Keratinocyte (primary cell): ENCODE results near the gene MAD1L1. TPM values are rescaled to one million over a fixed set of nuclear protein-coding genes. Genes with fewer than 3 reads are reported as not detected.

Experiments
- DNase-seq: peaks from one replicate; pipeline ENCODE4 v3.0.0-alpha.2; 2011; ENCODE audit warnings: low read depth, missing footprints, low spot score
- FAIRE-seq: peaks from 2 replicates; lab custom pipeline; 2011; peaks lifted over from hg19 to GRCh38; lab: Jason Lieb, UNC
- H2AFZ ChIP-seq: 2 replicates; pipeline ENCODE4 v1.6.0; 2012; ENCODE audit warnings: low read length, control low read depth, inconsistent platforms; ENCODE audit not compliant: control insufficient read depth
- H3K27ac ChIP-seq: 2 replicates; pipeline ENCODE4 v1.5.1; 2011; ENCODE audit warnings: low read length; ENCODE audit not compliant: control insufficient read depth, insufficient read depth
- H3K27me3 ChIP-seq: 3 replicates; pipeline ENCODE4 v1.6.0; 2011; ENCODE audit warnings: low read length; ENCODE audit not compliant: control insufficient read depth, insufficient read depth; ENCODE audit errors: extremely low read depth
- H3K36me3 ChIP-seq, 2 experiments: 2 replicates in 1 of 2; 3 replicates in 1 of 2; pipeline ENCODE4 v1.5.1; 2011; ENCODE audit warnings: low read length in 2 of 2, mild to moderate bottlenecking in 1 of 2; ENCODE audit not compliant: control insufficient read depth in 2 of 2, insufficient read depth in 2 of 2; ENCODE audit errors: extremely low read depth in 1 of 2
- H3K4me1 ChIP-seq: 3 replicates; pipeline ENCODE4 v1.5.1; 2011; ENCODE audit warnings: low read length; ENCODE audit not compliant: control insufficient read depth, insufficient read depth; ENCODE audit errors: extremely low read depth
- H3K4me2 ChIP-seq: 3 replicates; pipeline ENCODE4 v1.6.0; 2011; ENCODE audit warnings: low read depth, low read length; ENCODE audit not compliant: control insufficient read depth, insufficient read depth; ENCODE audit errors: extremely low read depth
- H3K4me3 ChIP-seq, 3 experiments: fragments of 200-600 bp in 1 of 3; sonication (generic) in 1 of 3; 2 replicates in 2 of 3; 3 replicates in 1 of 3; pipeline ENCODE4 v1.5.1; 2011 to 2016; ENCODE audit warnings: low read length in 3 of 3, mild to moderate bottlenecking in 3 of 3, control low read depth in 2 of 3, inconsistent platforms in 1 of 3, low read depth in 1 of 3, mixed read lengths in 1 of 3, mixed run types in 1 of 3, moderate library complexity in 1 of 3; ENCODE audit not compliant: control insufficient read depth in 2 of 3, insufficient read depth in 2 of 3; ENCODE audit errors: extremely low read depth in 1 of 3
- H3K79me2 ChIP-seq: 2 replicates; pipeline ENCODE4 v1.6.0; 2012; ENCODE audit warnings: low read length; ENCODE audit not compliant: control insufficient read depth, insufficient read depth
- H3K9ac ChIP-seq: 3 replicates; pipeline ENCODE4 v1.6.0; 2011; ENCODE audit warnings: low read length; ENCODE audit not compliant: control insufficient read depth, insufficient read depth; ENCODE audit errors: extremely low read depth
- H3K9me1 ChIP-seq: 3 replicates; pipeline ENCODE4 v1.6.0; 2011; ENCODE audit warnings: low read length; ENCODE audit not compliant: control insufficient read depth, insufficient read depth; ENCODE audit errors: extremely low read depth
- H3K9me3 ChIP-seq: 2 replicates; pipeline ENCODE4 v1.5.1; 2012; ENCODE audit warnings: low read depth, low read length; ENCODE audit not compliant: control insufficient read depth
- H4K20me1 ChIP-seq: 3 replicates; pipeline ENCODE4 v1.6.0; 2011; ENCODE audit warnings: low read length; ENCODE audit not compliant: control insufficient read depth, insufficient read depth; ENCODE audit errors: extremely low read depth
- CTCF ChIP-seq, 3 experiments: IDR thresholded peaks in 1 of 3; conservative IDR thresholded peaks in 1 of 3; optimal IDR thresholded peaks in 1 of 3; 2 replicates in 2 of 3; 3 replicates in 1 of 3; pipeline versions ENCODE3 to v1.5.1; 2011; ENCODE audit warnings: low read length in 3 of 3, mild to moderate bottlenecking in 3 of 3, moderate library complexity in 2 of 3, control low read depth in 1 of 3, inconsistent platforms in 1 of 3; ENCODE audit not compliant: insufficient read depth in 2 of 3; ENCODE audit errors: extremely low read depth in 1 of 3
- EZH2 ChIP-seq: IDR thresholded peaks from one replicate; pipeline ENCODE4 v1.6.1; 2012; ENCODE audit warnings: inconsistent platforms, mild to moderate bottlenecking, low read length, moderate library complexity
- dilution Hi-C: fragments of 300-500 bp; cut with MboI; formaldehyde crosslinking; loops from one replicate; pipeline ENCODE4 v1.7.0; 2020; ENCODE audit warnings: low sequenced_read_pairs; ENCODE audit not compliant: extremely low pct_ligation_motif_present
- polyA plus RNA-seq, 5 experiments: library from polyadenylated mRNA; depleted of rRNA in 3 of 5; stranded (reverse) in 3 of 5; stranded (forward) in 1 of 5; unstranded in 1 of 5; fragments of >200 nt; gene quantifications; 1 replicate in 1 of 5; 2 replicates in 3 of 5; 3 replicates in 1 of 5; pipeline versions ENCODE4 v1.2.1 to v1.2.3, GENCODE V29; 2011 to 2012; ENCODE audit warnings: missing spikeins in 2 of 5, low read depth in 1 of 5, low replicate concordance in 1 of 5

Gene MAD1L1
- polyA plus RNA-seq, 1 donor (not counting 4 experiments of a cell fraction or from before 2014, with no cell fraction given): 18.0 TPM

DNA sequence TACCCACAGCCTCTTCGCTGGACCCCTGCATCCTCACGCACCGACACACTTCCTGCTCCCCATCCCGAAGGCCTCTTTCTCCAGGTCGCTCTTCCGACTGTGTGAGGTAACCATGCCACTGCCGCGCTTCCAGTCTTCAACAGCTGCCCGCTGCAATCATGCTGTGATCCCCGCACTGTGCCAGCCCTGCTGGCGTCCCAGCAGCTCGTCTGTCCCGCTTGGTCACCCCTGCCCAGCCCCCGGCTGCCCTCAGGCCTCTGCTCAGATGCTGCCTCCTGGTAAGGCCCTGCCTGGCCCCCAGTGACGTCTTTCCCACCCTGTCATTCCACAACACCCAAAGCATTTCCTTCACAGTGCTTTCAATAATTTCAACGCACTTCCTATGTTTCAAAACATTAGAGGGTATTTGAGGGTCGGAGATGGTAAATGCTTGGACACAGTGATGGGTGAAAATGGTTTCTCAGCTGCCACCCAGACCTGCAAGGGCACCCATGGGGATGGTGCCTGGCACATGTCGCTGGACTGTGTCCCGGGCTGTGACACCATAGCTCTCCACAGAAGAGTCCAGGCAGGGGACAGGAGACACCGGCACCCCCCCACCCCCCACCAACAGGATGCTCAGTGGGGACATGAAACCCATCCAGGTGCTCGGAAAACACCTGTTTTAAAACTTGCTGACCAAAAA lies 125.2 kb downstream of the MAD1L1 start:
- Histone ChIP-seq H3K79me2 (no peaks in the 10 kb centered on the region), H3K9me3 (no peaks in the 10 kb centered on the region), H3K9me1 (peaks cover 3% of the 10 kb centered on the region), H3K27ac (no peak overlapping the region), H3K27me3 (no peaks in the 10 kb centered on the region), H2AFZ (no peak overlapping the region), H3K9ac (no peak overlapping the region), H4K20me1 (peaks cover 6% of the 10 kb centered on the region), H3K4me3 (no peak overlapping the region), H3K4me2 (no peak overlapping the region), H3K4me1 (peaks cover 26% of the 10 kb centered on the region), H3K36me3 (peaks cover 0 to 1% of the 10 kb centered on the region in 2 experiments)
- FAIRE-seq (no peak), DNase-seq (no peak)
- dilution Hi-C loops: no loop called here
- TF ChIP-seq CTCF (optimal IDR thresholded peaks at IDR 0.05 in 1 of 3, IDR thresholded peaks at IDR 0.05 in 1 of 3, conservative IDR thresholded peaks at IDR 0.05 in 1 of 3; ENCODE audit: extremely low read depth in 1 of 3, insufficient read depth in 2 of 3, low read length in 3 of 3) (no peak), EZH2 (no peak)

- Histone ChIP-seq H3K79me2 (peaks cover 4% of the 10 kb centered on the region), H3K9me1 (peaks cover 3% of the 10 kb centered on the region), H2AFZ (no peak overlapping the region), H3K4me2 (no peak overlapping the region), H3K27me3 (no peaks in the 10 kb centered on the region), H3K4me1 (peaks cover 26% of the 10 kb centered on the region), H3K4me3 (no peak overlapping the region), H3K9ac (no peak overlapping the region), H3K36me3 (peaks cover 0 to 1% of the 10 kb centered on the region in 2 experiments), H3K27ac (peak overlapping the region; percentile 22), H4K20me1 (peaks cover 6% of the 10 kb centered on the region), H3K9me3 (no peaks in the 10 kb centered on the region)
- TF ChIP-seq CTCF (optimal IDR thresholded peaks at IDR 0.05 in 1 of 3, IDR thresholded peaks at IDR 0.05 in 1 of 3, conservative IDR thresholded peaks at IDR 0.05 in 1 of 3; ENCODE audit: extremely low read depth in 1 of 3, insufficient read depth in 2 of 3, low read length in 3 of 3) (no peak), EZH2 (no peak)
- FAIRE-seq (peak; percentile 91), DNase-seq (peak; percentile 79)
- dilution Hi-C loops: no loop called here
Measured at GRCh38 chr7:2106924-2107323, 125.8 kb downstream of the MAD1L1 start.
